ENCODE data around the gene BUB3. TPM values are rescaled to one million over a fixed set of nuclear protein-coding genes. Genes with fewer than 3 reads are reported as not detected.

The BUB3 gene
- total RNA-seq, 1 experiment from 2014 or later: 291 TPM

DNA sequence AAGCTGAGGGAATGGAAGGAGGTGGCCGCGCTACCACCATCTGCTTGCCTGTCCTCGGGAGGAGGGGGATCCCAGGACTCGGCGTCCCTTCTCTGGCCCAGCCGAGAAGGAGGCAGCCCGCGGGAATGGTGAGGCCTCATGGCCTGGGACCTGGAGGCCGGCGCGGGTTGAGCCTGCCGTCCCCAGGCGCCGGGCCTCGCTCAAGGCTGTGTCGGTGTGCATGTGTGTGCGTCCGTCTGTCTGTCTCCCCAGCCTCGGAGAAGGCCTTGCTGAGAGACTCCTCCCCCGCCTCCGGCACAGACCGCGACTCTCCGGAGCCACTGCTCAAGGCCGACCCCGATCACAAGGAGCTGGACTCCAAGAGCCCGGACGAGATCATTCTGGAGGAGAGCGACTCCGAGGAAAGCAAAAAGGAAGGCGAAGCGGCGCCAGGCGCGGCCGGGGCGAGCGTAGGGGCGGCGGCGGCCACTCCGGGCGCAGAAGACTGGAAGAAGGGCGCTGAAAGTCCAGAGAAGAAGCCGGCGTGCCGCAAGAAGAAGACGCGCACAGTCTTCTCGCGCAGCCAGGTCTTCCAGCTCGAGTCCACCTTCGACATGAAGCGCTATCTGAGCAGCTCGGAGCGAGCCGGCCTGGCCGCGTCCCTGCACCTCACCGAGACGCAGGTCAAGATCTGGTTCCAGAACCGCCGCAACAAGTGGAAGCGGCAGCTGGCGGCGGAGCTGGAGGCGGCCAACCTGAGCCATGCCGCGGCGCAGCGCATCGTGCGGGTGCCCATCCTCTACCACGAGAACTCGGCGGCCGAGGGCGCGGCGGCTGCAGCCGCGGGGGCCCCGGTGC is 17.2 kb upstream of the BUB3 start:
- Histone ChIP-seq H4K20me1 (ENCODE audit: low read length) (no peaks in the 10 kb centered on the region), H3K27ac (ENCODE audit: low read length) (no peak overlapping the region), H2AFZ (ENCODE audit: low read length) (peak overlapping the region; percentile 41), H3K36me3 (ENCODE audit: low read depth, low read length) (no peaks in the 10 kb centered on the region), H3K4me3 (ENCODE audit: low read length) (peak overlapping the region; percentile 56), H3K4me2 (ENCODE audit: low read length) (peak overlapping the region; percentile 81), H3F3A (ENCODE audit: low read length, unreplicated experiment) (no peaks in the 10 kb centered on the region), H3K9ac (ENCODE audit: low read length) (no peak overlapping the region), H3K27me3 (ENCODE audit: low read length) (peaks cover 75% of the 10 kb centered on the region), H3K79me2 (ENCODE audit: low read length) (no peaks in the 10 kb centered on the region), H3K4me1 (ENCODE audit: insufficient read depth, low read length) (no peaks in the 10 kb centered on the region; the same call in 1 of the 2 replicates), H3K9me2 (replicated peaks; ENCODE audit: low read length) (no peaks in the 10 kb centered on the region), H3K9me3 (ENCODE audit: low read length) (no peaks in the 10 kb centered on the region)
- 0 out of 2 replicates have a peak, but pooled peaks have one; percentile 12 for ATAC-seq
- BruUV-seq (replicated peaks): no TSS peak
- intact Hi-C loops (cut with micrococcal nuclease): no loop called here
- DNase-seq: no peak
- ChIA-PET POLR2A (ENCODE audit: unreplicated experiment) (no interaction called here), CTCF (no interaction called here)
- TF ChIP-seq EZH2phosphoT487 (IDR thresholded peaks at IDR 0.05; ENCODE audit: borderline replicate concordance, low read length): no peak
- TF ChIP-seq EZH2 (IDR thresholded peaks at IDR 0.05; ENCODE audit: low read length, unreplicated experiment): peak; percentile 65
- TF ChIP-seq, protein P1, sequence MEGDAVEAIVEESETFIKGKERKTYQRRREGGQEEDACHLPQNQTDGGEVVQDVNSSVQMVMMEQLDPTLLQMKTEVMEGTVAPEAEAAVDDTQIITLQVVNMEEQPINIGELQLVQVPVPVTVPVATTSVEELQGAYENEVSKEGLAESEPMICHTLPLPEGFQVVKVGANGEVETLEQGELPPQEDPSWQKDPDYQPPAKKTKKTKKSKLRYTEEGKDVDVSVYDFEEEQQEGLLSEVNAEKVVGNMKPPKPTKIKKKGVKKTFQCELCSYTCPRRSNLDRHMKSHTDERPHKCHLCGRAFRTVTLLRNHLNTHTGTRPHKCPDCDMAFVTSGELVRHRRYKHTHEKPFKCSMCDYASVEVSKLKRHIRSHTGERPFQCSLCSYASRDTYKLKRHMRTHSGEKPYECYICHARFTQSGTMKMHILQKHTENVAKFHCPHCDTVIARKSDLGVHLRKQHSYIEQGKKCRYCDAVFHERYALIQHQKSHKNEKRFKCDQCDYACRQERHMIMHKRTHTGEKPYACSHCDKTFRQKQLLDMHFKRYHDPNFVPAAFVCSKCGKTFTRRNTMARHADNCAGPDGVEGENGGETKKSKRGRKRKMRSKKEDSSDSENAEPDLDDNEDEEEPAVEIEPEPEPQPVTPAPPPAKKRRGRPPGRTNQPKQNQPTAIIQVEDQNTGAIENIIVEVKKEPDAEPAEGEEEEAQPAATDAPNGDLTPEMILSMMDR (conservative IDR thresholded peaks at IDR 0.05; ENCODE audit: low read depth, low read length): no peak

DNA sequence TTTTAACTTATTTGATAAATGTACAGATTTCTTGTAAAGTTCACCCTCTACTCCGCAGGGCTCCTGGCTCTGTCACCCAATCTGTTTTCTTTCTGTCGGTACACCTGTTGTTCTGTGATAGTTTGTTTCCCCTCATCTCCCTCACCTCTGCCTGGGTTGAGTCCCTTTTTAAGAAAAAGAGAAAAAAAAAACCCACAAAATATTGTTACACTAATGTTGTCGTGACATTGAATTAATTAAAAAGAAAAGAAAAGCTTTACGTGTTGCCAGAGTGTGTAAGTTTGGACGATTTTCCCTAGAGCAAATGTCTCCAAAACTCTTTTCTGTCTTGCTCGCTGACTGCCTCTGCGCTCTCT is 15.1 kb upstream of the BUB3 start:
- H3K79me2 ChIP-seq (ENCODE audit: low read length): no peaks in the 10 kb centered on the region
- no peak overlapping the region for H3K9ac ChIP-seq (ENCODE audit: low read length)
- no peaks in the 10 kb centered on the region for H3K36me3 ChIP-seq (ENCODE audit: low read depth, low read length)
- ChIA-PET POLR2A (ENCODE audit: unreplicated experiment) (no interaction called here), CTCF (interaction anchor here (0.6 kb wide), 1 partner anchor 15 kb away, joined by 3 read pairs; the partner anchor contains the start of gene BUB3)
- peak overlapping the region; percentile 69; the same call in 1 of the 2 replicates for H2AFZ ChIP-seq (ENCODE audit: low read length)
- H3K27me3 ChIP-seq (ENCODE audit: low read length): peaks cover 78% of the 10 kb centered on the region
- peak overlapping the region; percentile 66 for H3K4me3 ChIP-seq (ENCODE audit: low read length)
- H3K4me2 ChIP-seq (ENCODE audit: low read length): peak overlapping the region; percentile 88
- no peak for TF ChIP-seq EZH2 (IDR thresholded peaks at IDR 0.05; ENCODE audit: low read length, unreplicated experiment)
- TF ChIP-seq EZH2phosphoT487 (IDR thresholded peaks at IDR 0.05; ENCODE audit: borderline replicate concordance, low read length): no peak
- TF ChIP-seq, protein P1 (conservative IDR thresholded peaks at IDR 0.05; ENCODE audit: low read depth, low read length): no peak
- no peaks in the 10 kb centered on the region for H3K9me3 ChIP-seq (ENCODE audit: low read length)
- H3K27ac ChIP-seq (ENCODE audit: low read length): no peak overlapping the region
- H3K9me2 ChIP-seq (replicated peaks; ENCODE audit: low read length): no peaks in the 10 kb centered on the region
- ATAC-seq (no peak), DNase-seq (no peak)
- H4K20me1 ChIP-seq (ENCODE audit: low read length): no peaks in the 10 kb centered on the region
- no TSS peak for BruUV-seq (replicated peaks)
- intact Hi-C loops (cut with micrococcal nuclease): no loop called here
- no peaks in the 10 kb centered on the region for H3F3A ChIP-seq (ENCODE audit: low read length, unreplicated experiment)
- H3K4me1 ChIP-seq (ENCODE audit: insufficient read depth, low read length): no peaks in the 10 kb centered on the region; the same call in 1 of the 2 replicates
